ENCODE measurements around the gene PI16. TPM values are rescaled to one million over a fixed set of nuclear protein-coding genes. Genes with fewer than 3 reads are reported as not detected.

Gene PI16
- total and polyA plus RNA-seq, 4 donors, result 0.12 to 0.25 (median 0.24) TPM; not detected in 1

Other genes starting within 250 kb of the PI16 start
- gene CPNE5, start 115.3 kb upstream of the PI16 start, total RNA-seq, result under 1 TPM; 0.42 to 0.47 TPM
- 1 to 10 TPM in 1 of 2 donors, under 1 TPM in 1; 0.24 to 1.1 TPM for gene CPNE5, start 115.3 kb upstream of the PI16 start, polyA plus RNA-seq
- 10 to 100 TPM; 19.8 to 20.8 TPM for gene PPIL1, start 79.9 kb upstream of the PI16 start, total RNA-seq
- gene PPIL1, start 79.9 kb upstream of the PI16 start, polyA plus RNA-seq, result 10 to 100 TPM; 15.8 to 23.9 TPM
- 10 to 100 TPM; 23.7 to 27.2 TPM for gene C6orf89, start 68.8 kb upstream of the PI16 start, total RNA-seq
- 10 to 100 TPM; 14.0 to 18.4 TPM for gene C6orf89, start 68.8 kb upstream of the PI16 start, polyA plus RNA-seq
- gene MTCH1, start 31.5 kb downstream of the PI16 start, total RNA-seq, result 10 to 100 TPM; 72.8 to 79.6 TPM
- 10 to 100 TPM; 61.5 to 75.4 TPM for gene MTCH1, start 31.5 kb downstream of the PI16 start, polyA plus RNA-seq
- 10 to 100 TPM; 12.4 to 24.4 TPM for gene FGD2, start 50.9 kb downstream of the PI16 start, total RNA-seq
- 1 to 10 TPM; 4.6 to 5.8 TPM for gene FGD2, start 50.9 kb downstream of the PI16 start, polyA plus RNA-seq
- 100 to 1,000 TPM in 1 of 2 donors, 10 to 100 TPM in 1; 10.9 to 141 TPM for gene PIM1, start 215.4 kb downstream of the PI16 start, total RNA-seq
- 10 to 100 TPM in 1 of 2 donors, 1 to 10 TPM in 1; 5.5 to 10.4 TPM for gene PIM1, start 215.4 kb downstream of the PI16 start, polyA plus RNA-seq